OCI-LY7 (cell line): ENCODE data around the gene FCAR.

Source experiments
- CTCF ChIP-seq: fragments of 200-600 bp; sonication (generic); conservative IDR thresholded peaks from 2 replicates; pipeline ENCODE4 v1.5.1; 2014; ENCODE audit warnings: mild to moderate bottlenecking, antibody characterized with exemption, low read length, moderate library complexity, mixed read lengths
- EZH2phosphoT487 ChIP-seq: fragments of 200-600 bp; sonication (generic); IDR thresholded peaks from 2 replicates; pipeline ENCODE4 v1.6.1; 2018; ENCODE audit warnings: low read depth, borderline replicate concordance, mild to moderate bottlenecking, mixed run types, antibody characterized with exemption, low read length, moderate library complexity, mixed read lengths

DNA sequence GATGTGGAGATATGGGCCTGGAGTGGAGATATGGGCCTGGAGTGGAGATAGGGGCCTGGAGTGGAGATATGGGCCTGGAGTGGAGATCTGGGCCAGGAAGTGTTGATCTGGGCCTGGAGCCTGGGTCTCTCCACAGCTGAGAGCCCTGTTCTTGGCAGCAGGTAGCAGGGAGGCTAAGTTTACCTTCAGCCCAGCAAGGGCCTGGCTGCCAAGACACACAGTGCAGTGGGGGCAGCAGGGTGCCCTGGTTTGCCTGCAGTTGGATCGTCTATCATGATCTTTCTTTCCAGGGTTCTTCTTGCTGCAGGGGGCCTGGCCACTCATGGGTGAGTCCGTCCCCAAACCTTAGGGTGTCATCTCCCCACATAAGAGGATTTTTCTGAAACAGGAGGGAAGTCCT is 23.1 kb upstream of the FCAR start:
- TF ChIP-seq CTCF: no peak
- TF ChIP-seq EZH2phosphoT487: no peak
